Measurements from ENCODE around the gene KRTAP9-2.
"Not testable (repeated sequence)": the region's sequence is repeated elsewhere in the genome, so short reads cannot be mapped to it uniquely, and the experiment has no call there.

Gene KRTAP9-2

DNA sequence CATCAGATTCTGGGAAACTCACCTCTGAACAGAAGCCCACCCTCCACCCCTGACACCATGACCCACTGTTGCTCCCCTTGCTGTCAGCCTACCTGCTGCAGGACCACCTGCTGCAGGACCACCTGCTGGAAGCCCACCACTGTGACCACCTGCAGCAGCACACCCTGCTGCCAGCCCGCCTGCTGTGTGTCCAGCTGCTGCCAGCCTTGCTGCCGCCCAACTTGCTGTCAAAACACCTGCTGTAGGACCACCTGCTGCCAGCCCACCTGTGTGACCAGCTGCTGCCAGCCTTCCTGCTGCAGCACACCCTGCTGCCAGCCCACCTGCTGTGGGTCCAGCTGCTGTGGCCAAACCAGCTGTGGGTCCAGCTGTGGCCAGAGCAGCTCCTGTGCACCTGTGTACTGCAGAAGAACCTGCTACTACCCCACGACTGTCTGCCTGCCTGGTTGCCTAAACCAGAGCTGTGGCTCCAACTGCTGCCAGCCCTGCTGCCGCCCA is at the start of gene KRTAP9-2:
TSS of gene KRTAP9-2 (plus strand) at position 51 of the 498 bp plus-strand sequence. CDS start at position 58, 7 bp downstream.
- DNase-seq, result not testable (repeated sequence)

GRCh38 chr17:41176744-41177387 is 49.6 kb upstream of the KRTAP9-2 start:
- DNase-seq, result no peak

- DNase-seq, result no peak
Observed at GRCh38 chr17:41177727-41178271, 48.6 kb upstream of the KRTAP9-2 start, which contains the start of gene KRTAP4-2. Gene KRTAP4-2, minus strand, starts transcription at chr17:41178221. Its CDS starts 57 bp downstream, at chr17:41178164.

- no peak for DNase-seq
Observed at GRCh38 chr17:41178341-41178740, 48.1 kb upstream of the KRTAP9-2 start.

GRCh38 chr17:41178843-41179616 is 47.4 kb upstream of the KRTAP9-2 start:
- DNase-seq, result no peak

- no peak for DNase-seq
Observed at GRCh38 chr17:41184480-41184961, 41.9 kb upstream of the KRTAP9-2 start, which contains the start of gene KRTAP4-1. Gene KRTAP4-1, minus strand, starts transcription at chr17:41184911. Its CDS starts 57 bp downstream, at chr17:41184854.

GRCh38 chr17:41185001-41185400 is 41.4 kb upstream of the KRTAP9-2 start:
- no peak for DNase-seq

GRCh38 chr17:41186872-41187271 is 39.6 kb upstream of the KRTAP9-2 start:
- no peak for DNase-seq

- DNase-seq, result not testable (repeated sequence)
Observed at GRCh38 chr17:41189837-41190318, 36.6 kb upstream of the KRTAP9-2 start, which contains the start of gene KRTAP9-1. Gene KRTAP9-1, plus strand, starts transcription at chr17:41189887. Its CDS starts 0 bp downstream, at chr17:41189887.

GRCh38 chr17:41190328-41190727 is 36.1 kb upstream of the KRTAP9-2 start:
- DNase-seq, result no peak

GRCh38 chr17:41196068-41196467 is 30.4 kb upstream of the KRTAP9-2 start:
- no peak for DNase-seq

GRCh38 chr17:41199421-41200078 is 26.9 kb upstream of the KRTAP9-2 start:
- DNase-seq, result no peak

GRCh38 chr17:41211845-41212466 is 14.5 kb upstream of the KRTAP9-2 start:
- no peak for DNase-seq

DNA sequence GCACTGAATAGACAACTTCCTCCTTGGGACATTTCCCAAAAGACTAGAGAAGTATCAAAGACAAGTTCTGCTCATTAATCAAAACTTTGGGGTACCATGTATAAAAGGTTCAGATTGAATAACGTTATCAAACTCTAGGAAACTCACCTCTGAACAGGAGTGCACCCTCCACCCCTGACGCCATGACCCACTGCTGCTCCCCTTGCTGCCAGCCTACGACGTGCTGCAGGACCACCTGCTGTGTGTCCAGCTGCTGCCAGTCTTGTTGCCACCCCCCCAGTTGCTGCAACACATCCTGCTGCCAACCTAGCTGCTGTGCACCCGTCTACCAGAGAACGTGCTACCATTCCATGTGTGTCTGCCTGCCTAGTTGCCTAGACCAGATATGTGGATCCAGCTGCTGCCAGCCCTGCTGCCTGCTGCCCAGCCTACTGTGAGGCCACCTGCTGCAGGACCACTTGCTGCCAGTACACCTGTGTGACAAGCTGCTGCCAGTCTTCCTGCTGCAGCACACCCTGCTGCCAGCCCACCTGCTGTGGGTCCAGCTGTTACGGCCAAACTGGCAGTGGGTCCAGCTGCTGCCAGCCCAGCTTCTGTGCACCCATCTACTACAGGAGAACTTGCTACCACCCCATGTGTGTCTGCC is 13.8 kb upstream of the KRTAP9-2 start:
- DNase-seq, result no peak

DNA sequence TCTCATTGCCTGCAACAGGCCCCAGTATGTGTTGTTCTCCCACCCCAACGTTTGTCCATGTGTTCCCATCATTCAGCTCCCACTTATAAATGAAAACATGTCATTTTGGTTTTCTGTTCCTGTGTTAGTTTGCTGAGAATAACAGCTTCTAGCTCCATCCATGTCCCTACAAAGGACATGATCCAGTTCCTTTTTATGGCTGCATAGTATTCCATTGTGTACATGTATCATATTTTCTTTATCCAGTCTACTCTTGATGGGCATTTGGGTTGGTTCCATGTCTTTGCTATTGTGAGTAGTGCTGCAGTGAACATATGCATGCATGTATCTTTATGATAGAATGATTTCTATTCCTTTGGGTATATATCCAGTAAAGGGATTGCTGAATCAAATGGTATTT is 10.8 kb upstream of the KRTAP9-2 start:
- DNase-seq, result no peak

- no peak for DNase-seq
Observed at GRCh38 chr17:41223821-41224220, 2.6 kb upstream of the KRTAP9-2 start.

DNA sequence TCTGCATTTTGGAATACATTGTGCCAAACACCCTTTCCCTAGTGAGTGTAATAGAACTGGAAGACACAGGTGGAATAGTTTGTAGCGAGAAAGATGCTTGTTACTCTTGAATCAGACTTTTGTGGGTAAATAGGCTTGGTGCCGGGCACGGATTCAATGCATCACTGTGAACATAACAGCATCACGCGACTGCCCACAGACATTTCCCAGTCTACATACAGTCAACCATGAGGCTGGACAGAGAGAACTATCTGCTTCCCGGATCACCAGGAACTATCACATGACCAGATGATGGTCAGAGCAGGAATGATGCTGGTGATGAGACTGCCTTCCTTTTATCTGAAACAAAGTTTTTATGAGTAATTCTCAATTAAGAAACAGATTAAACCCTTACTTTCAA is 397 bp upstream of the KRTAP9-2 start:
- no peak for DNase-seq

DNA sequence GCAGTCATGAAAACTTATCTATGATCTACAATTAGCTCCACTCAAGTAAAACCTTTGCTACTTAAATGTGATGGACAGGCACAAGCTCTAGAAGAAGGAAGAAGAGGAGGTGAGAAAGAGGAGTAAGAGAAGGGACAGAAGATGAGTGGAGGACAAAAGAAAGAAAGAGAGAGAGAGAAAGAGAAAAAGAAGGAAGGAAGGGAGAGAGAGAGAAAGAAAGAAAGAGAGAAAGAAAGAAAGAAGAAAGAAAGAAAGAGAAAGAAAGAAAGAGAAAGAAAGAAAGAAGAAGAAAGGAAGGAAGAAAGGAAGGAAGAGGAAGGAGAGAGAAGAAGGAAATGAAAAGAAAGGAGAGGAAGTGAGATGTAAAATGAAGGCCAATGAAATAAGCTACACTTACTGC is 3.6 kb downstream of the KRTAP9-2 start:
- DNase-seq, result no peak

GRCh38 chr17:41231731-41232130 is 5.3 kb downstream of the KRTAP9-2 start:
- no peak for DNase-seq

DNA sequence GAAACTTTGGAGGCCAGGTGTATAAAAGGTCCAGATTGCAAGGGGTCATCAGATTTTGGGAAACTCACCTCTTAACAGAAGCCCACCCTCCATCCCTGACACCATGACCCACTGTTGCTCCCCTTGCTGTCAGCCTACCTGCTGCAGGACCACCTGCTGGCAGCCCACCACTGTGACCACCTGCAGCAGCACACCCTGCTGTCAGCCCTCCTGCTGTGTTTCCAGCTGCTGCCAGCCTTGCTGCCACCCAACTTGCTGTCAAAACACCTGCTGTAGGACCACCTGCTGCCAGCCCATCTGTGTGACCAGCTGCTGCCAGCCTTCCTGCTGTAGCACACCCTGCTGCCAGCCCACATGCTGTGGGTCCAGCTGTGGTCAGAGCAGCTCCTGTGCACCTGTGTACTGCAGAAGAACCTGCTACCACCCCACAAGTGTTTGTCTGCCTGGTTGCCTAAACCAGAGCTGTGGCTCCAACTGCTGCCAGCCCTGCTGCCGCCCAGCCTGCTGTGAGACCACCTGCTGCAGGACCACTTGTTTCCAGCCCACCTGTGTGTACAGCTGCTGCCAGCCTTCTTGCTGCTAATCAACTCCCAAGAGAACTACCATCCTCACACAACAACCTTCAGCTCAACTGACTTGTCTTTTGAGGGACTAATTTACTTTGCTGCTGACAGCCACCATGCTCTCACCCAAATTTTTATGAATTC is 6.1 kb downstream of the KRTAP9-2 start, which contains the start of gene KRTAP9-3:
TSS of gene KRTAP9-3 (plus strand) at position 51 of the 707 bp plus-strand sequence. CDS start at position 104, 53 bp downstream.
- DNase-seq, result not testable (repeated sequence)

GRCh38 chr17:41237116-41237515 is 10.7 kb downstream of the KRTAP9-2 start:
- DNase-seq, result not testable (repeated sequence)
